ENCODE measurements around the gene ZNF326.

ZNF326 gene

DNA sequence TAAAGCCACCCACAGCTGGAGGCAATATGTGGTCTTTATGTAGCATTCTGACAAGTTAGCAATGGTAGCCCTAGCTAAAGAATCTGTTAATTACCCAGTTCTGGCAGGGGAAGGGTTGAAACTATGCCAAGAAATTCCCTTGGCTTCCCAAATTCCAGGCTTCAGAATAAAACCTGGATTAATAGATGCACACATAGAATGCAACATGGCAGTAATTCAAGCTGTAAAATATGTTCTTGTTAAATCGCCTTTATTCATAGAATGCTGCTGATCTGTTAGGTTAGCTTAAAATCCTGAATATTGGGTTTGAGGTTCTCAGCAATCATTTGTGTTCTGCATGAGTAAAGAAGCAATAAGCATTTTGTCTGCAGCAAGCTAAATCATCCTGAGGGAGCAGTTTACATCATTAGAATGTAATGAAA is 80.1 kb downstream of the ZNF326 start:
- DNase-seq (ENCODE audit: low read depth in 2 of 2), result no peak

DNA sequence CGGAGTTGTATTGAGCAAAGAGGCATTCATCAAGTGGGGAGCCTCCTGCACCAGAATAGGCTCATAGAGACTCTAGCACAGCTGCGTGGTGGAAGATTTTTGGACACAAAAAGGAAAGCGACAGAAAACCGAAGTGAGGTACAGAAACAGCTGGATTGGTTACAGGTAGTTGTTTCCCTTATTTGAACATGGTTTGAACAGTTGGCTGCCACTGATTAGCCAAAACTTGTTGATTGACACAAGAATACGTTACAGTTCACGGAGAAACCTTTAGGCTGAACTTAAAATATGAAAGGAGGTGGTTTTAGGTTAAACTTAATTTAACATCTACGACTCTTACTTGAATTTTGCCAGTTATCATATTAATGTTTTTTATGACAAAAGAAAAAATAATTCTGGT is 89.1 kb downstream of the ZNF326 start:
- no peak for DNase-seq (ENCODE audit: low read depth in 2 of 2)
